Activated B cell treated with CpG ODN at 0.5 μM for 24 hours (primary cell): ENCODE measurements around the gene SUN2. TPM values are rescaled to one million over a fixed set of nuclear protein-coding genes. Genes with fewer than 3 reads are reported as not detected.

Experiments used
- ATAC-seq: fragments of 200-7000 bp; cut with Tn5 transposase; one replicate; pipeline ENCODE4 v1.10.0; 2021; ENCODE audit warnings: low read depth, mild to moderate bottlenecking, moderate library complexity
- CTCF ChIA-PET: fragments of 350-600 bp; sonication (Branson Sonifier 250); formaldehyde crosslinking; loops from one replicate; lab custom pipeline; 2021; ENCODE audit warnings: antibody characterized with exemption; lab: Charles Lee
- POLR2A ChIA-PET: fragments of 350-600 bp; sonication (Branson Sonifier 250); formaldehyde crosslinking; loops from one replicate; lab custom pipeline; 2021; ENCODE audit warnings: antibody characterized with exemption; lab: Charles Lee
- DNase-seq: peaks from one replicate; pipeline ENCODE4 v3.0.0; 2022
- H3K27ac Mint-ChIP-seq: one replicate; pipeline ENCODE4 v1.8.0; 2020; ENCODE audit warnings: mixed read lengths
- H3K27me3 Mint-ChIP-seq: one replicate; pipeline ENCODE4 v1.8.0; 2021; ENCODE audit warnings: mixed read lengths
- H3K36me3 Mint-ChIP-seq: one replicate; pipeline ENCODE4 v1.8.0; 2021; ENCODE audit warnings: low read depth, mixed read lengths
- H3K4me1 Mint-ChIP-seq: one replicate; pipeline ENCODE4 v1.8.0; 2021; ENCODE audit warnings: mixed read lengths
- H3K4me3 Mint-ChIP-seq: one replicate; pipeline ENCODE4 v1.8.0; 2020; ENCODE audit warnings: mild to moderate bottlenecking, mixed read lengths
- H3K9me3 Mint-ChIP-seq: one replicate; pipeline ENCODE4 v1.8.0; 2020; ENCODE audit warnings: mixed read lengths
- CTCF ChIP-seq: fragments of 200-600 bp; IDR thresholded peaks from one replicate; pipeline ENCODE4 v1.8.0; 2022; ENCODE audit warnings: antibody characterized with exemption, mild to moderate bottlenecking
- intact Hi-C: fragments of 100-400 bp; cut with micrococcal nuclease; formaldehyde crosslinking; loops from one replicate; pipeline ENCODE4 v1.15.1; 2024
- total RNA-seq: library from RNA; stranded (reverse); gene quantifications from 2 replicates; pipeline ENCODE4 v1.2.3, GENCODE V29; 2022

SUN2 gene
- total RNA-seq, 1 donor from 2014 or later: 146 TPM

DNA sequence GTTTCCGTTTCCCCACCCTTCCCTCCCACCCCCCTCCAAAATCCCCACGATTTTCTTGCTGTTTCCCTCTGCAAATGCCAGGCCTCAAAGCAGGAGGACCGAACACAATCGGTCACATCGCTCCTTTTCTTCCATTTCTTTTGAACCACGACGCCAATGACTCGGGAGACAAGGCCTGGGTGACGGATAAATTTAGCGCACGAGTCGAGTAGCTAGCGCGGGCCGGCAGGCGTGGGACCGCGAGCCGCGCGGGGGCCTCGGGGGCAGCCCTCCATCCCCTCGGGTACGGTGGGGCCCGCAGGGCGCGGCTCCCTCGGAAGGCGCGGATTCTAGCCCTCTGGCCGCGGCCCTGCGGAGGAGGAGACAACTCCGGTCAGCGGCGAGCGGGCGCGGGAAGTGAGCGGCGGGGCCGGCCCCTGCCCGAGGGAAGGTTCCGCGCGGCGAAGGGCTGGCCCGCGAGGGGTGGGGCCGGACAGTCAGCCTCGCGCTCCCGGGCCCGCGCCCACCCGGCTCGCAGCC, 55.5 kb downstream of the SUN2 start:
- intact Hi-C loops: loop anchor here (1.0 to 10.0 kb wide), 7 partner anchors 19 to 1344 kb away; partner anchors contain the start of genes CBY1, CSNK1E, DDX17 and FAM227A
- Mint-ChIP-seq H3K27ac (peak overlapping the region; percentile 94), H3K36me3 (peaks cover 20% of the 10 kb centered on the region), H3K27me3 (no peaks in the 10 kb centered on the region), H3K4me3 (peak overlapping the region; percentile 92), H3K4me1 (peaks cover 68% of the 10 kb centered on the region), H3K9me3 (no peaks in the 10 kb centered on the region)
- no peak for TF ChIP-seq CTCF
- DNase-seq (no peak), ATAC-seq (peak; percentile 8)
- POLR2A ChIA-PET: interaction anchor here (3.4 kb wide), 1 partner anchor 18 kb away, joined by 23 read pairs; the partner anchor contains the start of gene TOMM22
- CTCF ChIA-PET: interaction anchor here (2.7 kb wide), 1 partner anchor 18 kb away, joined by 19 read pairs; the partner anchor contains the start of gene TOMM22

GRCh38 chr22:38699784-38700183, 56.0 kb downstream of the SUN2 start:
- Mint-ChIP-seq H3K27ac (peak overlapping the region; percentile 94), H3K27me3 (no peaks in the 10 kb centered on the region), H3K9me3 (no peaks in the 10 kb centered on the region), H3K4me1 (peaks cover 66% of the 10 kb centered on the region), H3K4me3 (peak overlapping the region; percentile 92), H3K36me3 (peaks cover 22% of the 10 kb centered on the region)
- ATAC-seq (no peak), DNase-seq (no peak)
- intact Hi-C loops: loop anchor here (1.0 to 10.0 kb wide), 7 partner anchors 18 to 1345 kb away; partner anchors contain the start of genes CBY1, CSNK1E, DDX17 and FAM227A
- CTCF ChIA-PET: interaction anchor here (2.7 kb wide), 1 partner anchor 18 kb away, joined by 19 read pairs; the partner anchor contains the start of gene TOMM22
- POLR2A ChIA-PET: interaction anchor here (0.6 to 3.4 kb wide), 4 partner anchors 10 to 18 kb away, joined by 3 to 23 read pairs (median 4); partner anchors contain the start of gene TOMM22
- no peak for TF ChIP-seq CTCF

DNA sequence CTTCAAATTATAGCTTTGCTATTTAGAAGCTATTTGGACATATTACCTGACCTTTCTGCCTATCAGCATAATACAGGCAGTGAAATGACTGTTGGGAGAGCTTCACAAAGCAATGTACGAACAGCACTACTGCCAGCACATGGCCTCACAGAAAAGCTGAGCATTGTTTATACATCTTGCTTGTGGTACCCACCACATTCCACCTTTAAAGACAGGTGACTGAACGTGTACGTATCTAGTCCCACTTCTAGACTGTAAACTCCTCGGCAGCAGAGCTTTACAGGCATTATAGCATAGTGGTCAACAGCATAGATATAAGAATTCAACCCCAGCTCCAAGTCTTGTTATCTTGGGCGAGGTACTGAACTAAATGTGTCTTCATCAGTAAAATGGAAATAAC, 56.7 kb downstream of the SUN2 start:
- DNase-seq: no peak
- Mint-ChIP-seq H3K9me3 (no peaks in the 10 kb centered on the region), H3K36me3 (peaks cover 27% of the 10 kb centered on the region), H3K27me3 (no peaks in the 10 kb centered on the region), H3K27ac (peak overlapping the region; percentile 94), H3K4me1 (peaks cover 65% of the 10 kb centered on the region), H3K4me3 (peak overlapping the region; percentile 92)
- no peak for ATAC-seq
- POLR2A ChIA-PET: interaction anchor here (0.6 to 3.4 kb wide), 4 partner anchors 9 to 17 kb away, joined by 3 to 23 read pairs (median 4); partner anchors contain the start of gene TOMM22
- TF ChIP-seq CTCF: no peak
- intact Hi-C loops: no loop called here
- CTCF ChIA-PET: interaction anchor here (2.7 kb wide), 1 partner anchor 17 kb away, joined by 19 read pairs; the partner anchor contains the start of gene TOMM22

DNA sequence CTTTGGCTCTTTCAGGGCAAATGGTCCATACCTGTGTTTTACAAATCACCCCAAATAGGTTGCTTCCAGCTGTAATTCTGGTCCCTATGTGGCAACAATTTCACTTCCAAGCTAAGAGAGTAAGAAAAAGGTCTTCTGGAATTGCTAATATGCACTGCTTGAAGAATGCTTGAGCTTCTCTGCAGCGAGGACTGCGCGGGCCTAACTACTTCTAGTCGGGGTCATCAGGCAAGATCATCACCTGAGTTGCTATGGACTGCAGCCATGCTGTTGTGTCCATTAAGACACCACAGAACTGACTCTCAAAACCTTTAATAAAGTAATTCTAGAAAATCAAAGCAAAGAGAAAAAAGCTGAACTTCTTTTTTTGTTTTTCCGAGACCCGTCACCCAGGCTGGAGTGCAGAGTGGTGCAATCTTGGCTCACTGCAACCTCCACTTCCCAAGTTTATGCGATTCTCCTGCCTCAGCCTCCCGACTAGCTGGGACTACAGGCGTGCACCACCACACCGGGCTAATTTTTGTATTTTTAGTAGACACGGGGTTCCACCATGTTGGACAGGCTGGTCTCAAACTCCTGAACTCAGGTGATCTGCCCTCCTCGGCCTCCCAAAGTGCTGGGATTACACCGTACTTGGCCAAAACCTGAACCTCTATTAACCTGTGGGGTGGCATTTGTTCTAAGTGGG, 57.2 kb downstream of the SUN2 start:
- TF ChIP-seq CTCF: no peak
- CTCF ChIA-PET: interaction anchor here (2.7 kb wide), 1 partner anchor 16 kb away, joined by 19 read pairs; the partner anchor contains the start of gene TOMM22
- H3K27me3 Mint-ChIP-seq: no peaks in the 10 kb centered on the region
- H3K4me1 Mint-ChIP-seq: peaks cover 67% of the 10 kb centered on the region
- peak overlapping the region; percentile 65 for H3K27ac Mint-ChIP-seq
- ATAC-seq: no peak
- peak overlapping the region; percentile 92 for H3K4me3 Mint-ChIP-seq
- H3K9me3 Mint-ChIP-seq: no peaks in the 10 kb centered on the region
- peaks cover 29% of the 10 kb centered on the region for H3K36me3 Mint-ChIP-seq
- no peak for DNase-seq
- intact Hi-C loops: no loop called here
- POLR2A ChIA-PET: interaction anchor here (1.2 to 3.4 kb wide), 3 partner anchors 9 to 17 kb away, joined by 3 to 23 read pairs (median 5); partner anchors contain the start of gene TOMM22
